GM18873 (cell line): ENCODE data around the gene PRDM8.

Experiments used
- ATAC-seq: cut with Tn5 transposase; IDR thresholded peaks from one replicate; pipeline ENCODE4 v1.9.1; 2021; ENCODE audit warnings: mild to moderate bottlenecking, moderate library complexity, moderate number of reproducible peaks; ENCODE audit not compliant: unreplicated experiment, low FRiP score

Gene PRDM8

DNA sequence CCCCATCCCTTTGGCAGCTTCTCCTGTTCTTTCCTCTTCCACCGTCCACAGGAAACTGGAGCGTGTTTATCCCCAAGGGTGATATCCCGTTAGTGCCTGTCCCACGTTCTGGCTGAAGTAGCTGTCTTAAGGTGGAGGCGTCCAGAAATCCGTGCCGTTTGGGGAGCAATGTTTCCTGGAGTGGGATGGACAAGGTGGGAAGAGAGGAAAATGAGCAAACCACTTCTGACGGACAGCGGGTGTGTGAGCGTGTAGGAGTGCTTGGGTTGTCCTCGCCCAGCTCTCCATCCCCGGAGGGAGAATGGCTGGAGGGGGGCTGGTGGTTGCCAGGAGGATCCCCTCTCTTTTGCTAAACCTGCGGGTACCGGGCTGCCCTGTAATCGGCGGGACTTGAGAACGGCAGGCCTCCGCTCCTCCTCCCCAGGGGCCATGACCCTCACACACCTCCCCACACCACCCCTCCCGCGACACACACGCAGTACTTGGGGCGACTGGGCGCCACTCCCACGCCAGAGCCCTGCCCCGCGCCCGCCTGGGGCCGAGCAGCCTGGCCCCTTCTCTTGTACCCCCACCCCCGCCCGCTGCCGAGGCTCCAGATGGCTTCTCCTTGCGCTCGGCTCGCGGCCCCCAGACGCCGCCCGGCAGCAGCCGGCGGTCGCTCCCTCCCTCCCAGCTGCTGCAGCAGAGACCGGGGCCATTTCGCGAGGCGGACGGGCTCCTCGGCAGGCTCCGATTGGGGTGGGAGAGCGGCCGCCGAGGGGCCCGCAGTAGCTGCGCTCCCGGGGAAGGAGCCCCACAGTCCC, 13.9 kb upstream of the PRDM8 start:
- ATAC-seq: peak; percentile 25

DNA sequence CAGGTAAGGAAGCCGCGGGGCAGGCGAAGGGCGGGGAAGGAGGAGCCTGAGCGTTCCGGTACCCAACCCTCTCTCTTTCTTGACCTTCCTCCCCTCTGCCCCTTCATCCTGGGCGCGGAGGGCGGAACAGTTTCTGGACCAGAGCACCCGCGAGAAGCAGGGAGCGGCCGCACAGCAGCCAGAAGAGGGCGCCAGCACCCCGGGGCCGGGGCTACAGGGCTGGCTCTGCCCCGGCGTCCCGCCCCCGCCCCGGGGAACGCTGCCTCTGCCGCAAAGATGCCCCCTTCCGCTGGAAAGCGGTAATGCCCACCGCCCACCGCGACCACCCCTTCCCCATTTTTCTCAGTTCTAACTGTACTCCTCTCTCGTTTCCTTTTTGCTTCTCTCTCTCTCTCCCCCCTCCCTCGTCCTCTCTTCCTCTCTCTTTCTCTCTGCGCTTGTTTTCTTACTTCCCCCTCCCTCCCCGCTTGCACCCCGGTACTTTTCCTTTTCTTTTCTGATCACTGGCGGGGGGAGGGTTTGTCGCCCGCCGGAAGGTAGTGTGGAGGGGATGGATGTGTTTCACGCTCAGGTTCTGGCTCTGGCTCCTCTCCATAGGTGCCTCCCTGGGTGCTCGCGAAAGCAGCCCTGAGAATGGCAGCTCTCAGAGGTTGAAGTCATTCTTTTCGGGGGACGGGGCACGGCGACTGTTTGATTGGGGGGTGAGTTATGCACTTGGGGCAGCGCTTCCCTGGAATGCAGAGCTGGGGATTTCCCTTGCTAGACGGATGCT, 13.1 kb upstream of the PRDM8 start:
- ATAC-seq: peak; percentile 91

- no peak for ATAC-seq
These were observed 12.2 kb upstream of the PRDM8 start for GRCh38 chr4:80184825-80185756.

- ATAC-seq: no peak
These were observed 11.3 kb upstream of the PRDM8 start for GRCh38 chr4:80185787-80186548.

DNA sequence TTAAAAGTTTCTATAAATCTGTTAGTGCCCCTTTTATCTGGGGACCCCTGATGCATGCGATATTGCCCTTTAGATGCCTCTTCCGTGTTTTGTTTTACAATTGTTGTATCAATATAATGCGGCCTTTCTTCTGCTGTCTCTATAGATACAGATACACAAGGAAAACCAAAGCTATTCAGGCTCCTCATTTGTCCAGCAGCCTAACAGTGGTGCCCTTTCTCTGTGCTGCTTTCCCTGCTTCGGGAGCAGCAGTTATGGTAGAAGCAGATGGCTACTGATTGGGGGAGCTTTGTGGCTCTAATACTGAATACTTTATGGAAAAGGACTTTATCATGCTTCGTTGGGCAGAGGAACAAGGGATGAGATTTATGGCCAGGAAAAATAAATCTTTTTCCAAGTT, 10.6 kb upstream of the PRDM8 start:
- no peak for ATAC-seq

- ATAC-seq: no peak
These were observed 9.6 kb upstream of the PRDM8 start for GRCh38 chr4:80187677-80188076.

DNA sequence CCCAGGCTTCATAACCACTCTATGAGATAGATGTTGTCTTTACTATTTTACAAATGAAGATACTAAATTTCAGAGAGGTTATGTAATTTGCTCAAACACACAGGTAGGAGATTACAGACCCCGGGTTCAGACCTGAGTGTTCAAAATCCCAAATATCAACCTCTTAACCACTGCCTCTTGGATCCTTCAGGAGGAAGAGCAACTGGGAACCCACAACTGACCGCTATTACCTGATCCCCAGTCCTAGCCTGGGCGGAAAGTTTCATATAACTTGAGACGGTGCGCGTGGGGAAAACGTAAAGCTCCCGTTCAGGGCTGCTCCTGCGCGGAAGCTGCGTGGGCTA, 8.9 kb upstream of the PRDM8 start:
- ATAC-seq: no peak

- ATAC-seq: no peak
These were observed 8.4 kb upstream of the PRDM8 start for GRCh38 chr4:80188801-80189458.

DNA sequence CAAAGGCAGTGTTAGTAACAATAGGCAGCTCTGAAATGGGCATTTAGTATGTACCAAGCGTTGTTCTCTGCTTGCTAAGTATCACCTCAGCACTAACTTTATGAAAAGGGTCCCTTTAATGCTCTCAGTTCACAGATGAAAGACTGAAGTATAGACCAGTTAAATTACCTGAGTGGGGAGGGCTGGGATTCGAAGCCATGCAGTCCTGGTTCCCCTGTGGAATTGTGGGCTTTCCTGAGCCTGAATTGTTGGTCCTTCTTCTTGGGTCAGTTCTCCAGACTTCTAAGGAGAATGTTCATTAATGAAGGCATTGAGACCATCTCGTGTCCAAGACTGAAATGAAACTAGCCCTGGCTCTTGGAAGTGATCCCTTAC, 7.7 kb upstream of the PRDM8 start:
- ATAC-seq: no peak

DNA sequence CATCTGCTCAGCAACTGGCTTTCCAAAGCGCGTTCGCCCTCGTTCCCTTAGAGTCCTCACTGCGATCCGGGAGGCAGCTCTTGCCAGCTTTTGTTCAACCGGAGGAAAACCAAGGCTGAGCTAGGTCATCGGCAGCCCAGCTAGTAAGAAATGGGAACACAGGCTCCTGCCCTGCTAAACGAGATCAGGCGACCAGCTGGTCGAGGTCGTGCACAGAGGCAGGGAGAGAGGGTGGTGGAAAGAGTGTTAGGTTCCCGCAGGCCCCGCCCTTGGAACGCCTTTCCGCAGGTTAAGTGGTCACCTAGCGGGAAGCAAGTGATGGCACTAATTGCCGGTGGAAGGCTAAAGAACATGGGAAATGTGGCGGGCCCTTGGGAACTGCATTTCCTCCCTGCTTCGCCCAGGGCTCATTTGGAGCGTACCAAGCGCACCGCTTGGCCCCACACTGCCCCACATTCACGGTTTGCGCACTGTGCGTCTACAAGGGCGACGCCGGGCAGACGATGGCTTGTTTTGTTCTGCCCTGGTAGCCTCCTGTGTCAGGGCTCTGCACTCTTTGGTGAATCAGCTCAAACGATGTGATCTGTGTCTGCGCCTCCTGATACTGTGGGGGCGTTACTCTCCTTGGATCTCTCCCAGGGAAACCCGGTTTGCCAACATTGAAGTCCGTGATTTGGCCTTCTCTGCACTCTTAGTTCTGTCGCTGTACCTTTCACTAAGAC, 7.2 kb upstream of the PRDM8 start:
- ATAC-seq: no peak

DNA sequence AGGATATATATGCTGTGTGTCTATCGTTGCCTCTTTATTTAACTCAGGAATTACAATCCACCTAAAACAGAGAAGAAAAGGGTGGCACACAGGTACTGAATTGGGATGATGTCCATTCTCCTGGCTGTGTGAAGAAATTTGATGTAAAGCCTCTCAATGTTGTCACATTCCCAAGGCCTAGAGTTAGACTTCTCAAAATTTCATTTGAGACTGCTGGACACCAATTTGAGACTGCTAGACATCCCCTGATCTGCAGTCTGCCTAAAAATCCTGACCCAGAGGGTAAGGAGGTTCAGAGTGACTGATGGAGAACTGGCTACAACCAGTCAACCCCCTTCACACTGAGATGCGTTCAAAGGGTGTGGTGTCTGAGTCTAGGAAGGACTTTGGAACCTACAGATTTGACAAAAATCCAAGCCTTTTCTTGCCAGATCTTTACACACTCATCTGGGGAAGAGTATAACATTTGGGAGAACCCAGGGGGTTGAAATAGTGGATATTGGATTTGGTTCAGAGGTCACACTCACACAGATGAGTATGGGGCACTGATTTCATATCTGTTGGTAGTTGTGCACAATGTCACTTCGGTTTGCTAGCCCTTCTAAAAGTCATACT, 4.9 kb upstream of the PRDM8 start:
- no peak for ATAC-seq

DNA sequence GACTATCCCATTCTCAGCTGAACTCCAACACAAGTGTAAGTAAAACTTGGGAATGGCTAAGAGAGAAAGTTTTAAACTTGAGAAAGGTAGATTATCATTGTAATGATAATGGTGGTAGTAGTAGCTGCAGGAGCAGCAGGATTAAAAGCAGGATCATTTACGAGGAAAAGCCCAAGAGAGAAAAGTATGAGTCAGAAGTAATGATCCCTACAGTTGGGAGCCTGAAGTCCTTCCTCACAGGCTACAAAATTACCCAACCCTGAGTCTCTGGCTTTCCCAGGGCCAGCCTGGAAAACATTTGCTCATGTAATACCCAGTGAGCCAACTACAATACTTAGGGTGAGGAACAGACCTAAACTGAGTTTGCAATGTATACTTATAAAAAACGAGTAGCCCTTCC, 4.4 kb upstream of the PRDM8 start:
- no peak for ATAC-seq

DNA sequence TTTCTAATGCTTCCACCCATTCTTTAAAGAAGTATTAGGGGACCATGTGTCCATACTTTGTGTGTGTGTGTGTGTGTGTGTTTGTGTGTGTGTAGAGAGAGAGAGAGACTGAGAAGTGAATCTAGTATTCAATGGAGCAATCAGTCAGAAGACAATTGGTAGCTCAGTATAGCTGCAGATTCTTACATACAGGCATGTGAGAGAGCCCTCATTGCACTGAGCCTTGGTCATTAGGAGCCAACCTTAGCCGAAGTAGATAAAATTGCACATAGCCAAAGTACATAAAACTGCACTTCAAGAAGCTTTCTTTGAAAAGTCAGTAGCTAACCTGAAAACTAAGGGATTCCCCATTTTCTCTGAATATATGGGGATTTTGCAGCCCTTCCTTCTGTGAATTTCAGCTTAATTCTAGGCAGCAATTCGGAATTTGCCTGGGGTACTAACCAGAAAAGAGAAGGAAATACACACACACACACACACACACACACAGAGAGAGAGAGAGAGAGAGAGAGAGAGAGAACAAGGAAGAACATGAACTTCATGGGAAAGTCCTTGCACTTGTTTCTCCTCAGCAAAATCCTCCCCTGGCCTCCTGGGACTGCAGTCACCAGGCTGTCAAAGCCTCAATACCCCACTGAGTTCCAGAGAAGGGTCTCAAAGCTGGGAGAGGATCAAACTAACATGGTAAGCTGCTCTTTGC, 1.7 kb upstream of the PRDM8 start:
- ATAC-seq: no peak

- ATAC-seq: no peak
These were observed 913 bp upstream of the PRDM8 start for GRCh38 chr4:80196259-80196921.

- ATAC-seq: no peak
These were observed 518 bp downstream of the PRDM8 start for GRCh38 chr4:80197601-80198440.

- no peak for ATAC-seq
These were observed 1.1 kb downstream of the PRDM8 start for GRCh38 chr4:80198441-80198837.
